Retinal pigment epithelial cell (primary cell): ENCODE results near the gene B3GNT4.
"Not testable (repeated sequence)": the region's sequence is repeated elsewhere in the genome, so short reads cannot be mapped to it uniquely, and the experiment has no call there.

Experiments
- DNase-seq: peaks from one replicate; pipeline ENCODE4 v3.0.0-alpha.2; 2010; ENCODE audit warnings: low read depth
- H3K4me3 ChIP-seq: 2 replicates; pipeline ENCODE4 v1.5.1; 2011; ENCODE audit warnings: mild to moderate bottlenecking, low read length, control low read depth, moderate library complexity
- CTCF ChIP-seq: conservative IDR thresholded peaks from 2 replicates; pipeline ENCODE4 v1.5.1; 2011; ENCODE audit warnings: low read depth, low read length, control low read depth, inconsistent platforms

Gene B3GNT4

GRCh38 chr12:122166422-122167349 is 36.8 kb upstream of the B3GNT4 start:
- H3K4me3 ChIP-seq: no peak overlapping the region
- no peak for DNase-seq
- no peak for TF ChIP-seq CTCF

DNA sequence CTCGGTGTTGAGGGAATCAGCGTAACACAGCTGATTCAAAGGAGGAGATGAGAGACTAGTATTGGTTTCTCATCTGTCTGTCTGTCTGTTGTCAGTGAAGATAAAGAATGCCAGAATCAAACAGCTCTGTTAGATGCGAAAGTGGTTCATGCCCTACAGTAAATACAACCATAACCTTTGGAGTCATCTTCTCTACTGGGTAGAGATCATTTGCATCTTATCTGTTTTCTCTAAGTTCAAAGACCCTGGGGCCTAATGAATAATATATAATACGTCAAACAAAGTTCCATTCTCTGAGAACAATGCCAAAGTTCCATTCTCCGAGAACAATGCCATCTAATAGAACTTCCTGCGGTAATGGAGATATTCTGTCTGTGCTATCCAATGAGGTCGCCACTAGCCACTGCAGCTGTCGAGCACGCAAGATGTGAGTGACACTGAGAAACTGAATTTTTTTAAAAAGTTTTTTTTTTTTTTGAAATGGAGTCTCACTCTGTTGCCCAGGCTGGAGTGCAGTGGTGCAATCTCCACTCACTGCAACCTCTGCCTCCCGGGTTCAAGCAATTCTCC is 36.1 kb upstream of the B3GNT4 start:
- no peak overlapping the region for H3K4me3 ChIP-seq
- DNase-seq: no peak
- no peak for TF ChIP-seq CTCF

GRCh38 chr12:122168492-122168891 is 35.0 kb upstream of the B3GNT4 start:
- TF ChIP-seq CTCF: no peak
- no peak for DNase-seq
- no peak overlapping the region for H3K4me3 ChIP-seq

DNA sequence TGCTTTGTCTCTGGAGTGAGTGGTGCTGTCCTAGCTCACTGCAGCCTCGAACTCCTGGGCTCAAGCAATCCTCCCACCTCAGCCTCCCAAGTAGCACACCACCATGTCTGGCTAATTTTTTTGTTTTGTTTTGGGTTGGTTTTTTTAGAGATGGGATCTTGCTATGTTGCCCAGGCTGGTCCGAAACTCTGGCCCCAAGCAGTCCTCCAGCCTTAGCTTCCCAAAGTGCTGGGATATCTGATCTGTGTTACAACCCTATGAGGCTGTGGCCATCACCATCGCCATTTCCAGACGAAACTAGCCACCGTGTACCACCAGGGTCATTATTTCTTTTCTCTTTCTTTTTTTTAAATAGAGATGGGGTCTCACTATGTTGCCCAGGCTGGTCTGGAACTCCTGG is 32.1 kb upstream of the B3GNT4 start:
- no peak for TF ChIP-seq CTCF
- DNase-seq: no peak
- H3K4me3 ChIP-seq: no peak overlapping the region

DNA sequence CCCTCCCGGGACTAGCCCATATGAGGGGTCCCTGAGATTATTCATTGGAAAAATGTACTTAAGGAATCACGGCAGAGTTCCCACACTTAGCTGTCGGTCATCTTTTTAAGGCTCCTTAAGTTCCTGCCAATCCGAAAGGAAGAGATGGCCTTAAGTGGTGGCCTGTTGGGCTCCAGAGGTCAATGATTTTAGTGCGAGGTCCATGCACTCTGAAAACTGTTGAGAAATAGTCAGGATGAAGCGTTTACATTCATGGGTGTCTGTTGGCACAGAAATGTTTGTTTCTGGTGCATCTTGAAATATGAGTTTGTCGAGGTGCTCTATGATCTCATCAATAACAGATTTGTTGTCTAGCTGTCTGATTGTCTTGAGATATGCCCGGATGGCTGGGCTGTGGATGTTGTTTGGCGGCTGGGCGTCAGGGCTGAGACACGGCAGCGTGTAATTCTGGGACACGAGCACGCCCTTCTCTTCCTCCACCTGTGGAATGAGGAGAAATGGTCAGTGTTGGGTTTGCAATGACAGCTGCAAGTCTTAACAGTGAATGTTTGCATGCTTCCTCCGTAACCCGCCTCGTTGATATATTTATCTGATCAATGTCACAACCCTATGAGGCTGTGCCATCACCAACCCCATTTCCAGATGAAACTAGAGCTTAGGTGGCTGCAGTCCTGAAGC is 31.1 kb upstream of the B3GNT4 start:
- no peak overlapping the region for H3K4me3 ChIP-seq
- no peak for TF ChIP-seq CTCF
- no peak for DNase-seq

- no peak for TF ChIP-seq CTCF
- H3K4me3 ChIP-seq: no peak within 1 kb of the TSS
- DNase-seq: no peak
Measured at GRCh38 chr12:122174155-122174845, 29.2 kb upstream of the B3GNT4 start, which contains the start of gene IL31. Gene IL31 (minus strand): TSS chr12:122174221. CDS start chr12:122174172, 49 bp downstream.

- DNase-seq, H3K4me3 ChIP-seq: not testable (repeated sequence)
Measured at GRCh38 chr12:122176473-122176872, 27.0 kb upstream of the B3GNT4 start.
